SK-N-SH treated with all-trans-retinoic acid at 6 μM for 48 hours (cell line): Measurements from ENCODE around the gene LHX2.

Source experiments
- ARNTL ChIP-seq: fragments of 450-650 bp; formaldehyde crosslinking; IDR thresholded peaks from 2 replicates; pipeline ENCODE4 v1.5.0; 2020; ENCODE audit warnings: low read depth, mild to moderate bottlenecking, moderate library complexity, borderline replicate concordance
- CREB5 ChIP-seq: fragments of 250-450 bp; sonication (Bioruptor Pico); IDR thresholded peaks from 2 replicates; pipeline ENCODE4 v1.5.1; 2020; ENCODE audit warnings: low read depth, mild to moderate bottlenecking, moderate library complexity
- CSDC2 ChIP-seq: fragments of 250-450 bp; sonication (Bioruptor Pico); IDR thresholded peaks from 2 replicates; pipeline ENCODE4 v1.5.0; 2020; ENCODE audit warnings: mild to moderate bottlenecking, moderate library complexity
- CSRNP3 ChIP-seq: fragments of 250-450 bp; sonication (Bioruptor Pico); IDR thresholded peaks from 2 replicates; pipeline ENCODE4 v1.5.1; 2021; ENCODE audit warnings: mild to moderate bottlenecking, moderate library complexity
- OSR1 ChIP-seq: fragments of 250-450 bp; sonication (Bioruptor Pico); IDR thresholded peaks from 2 replicates; pipeline ENCODE4 v1.8.0; 2022; ENCODE audit warnings: moderate library complexity, mild to moderate bottlenecking, inconsistent platforms
- PATZ1 ChIP-seq: fragments of 250-450 bp; sonication (Bioruptor Pico); IDR thresholded peaks from 2 replicates; pipeline ENCODE4 v1.8.0; 2020; ENCODE audit warnings: mild to moderate bottlenecking, moderate library complexity, borderline replicate concordance
- POU6F1 ChIP-seq: fragments of 250-450 bp; sonication (Bioruptor Pico); IDR thresholded peaks from 2 replicates; pipeline ENCODE4 v1.8.0; 2021; ENCODE audit warnings: low read depth, mild to moderate bottlenecking, moderate library complexity, borderline replicate concordance
- PPARA ChIP-seq: fragments of 250-450 bp; sonication (Bioruptor Pico); IDR thresholded peaks from 2 replicates; pipeline ENCODE4 v1.5.0; 2020; ENCODE audit warnings: mild to moderate bottlenecking, borderline replicate concordance
- TCF4 ChIP-seq: fragments of 250-450 bp; sonication (Bioruptor Pico); IDR thresholded peaks from 2 replicates; pipeline ENCODE4 v1.8.0; 2021; ENCODE audit warnings: mild to moderate bottlenecking, moderate library complexity, borderline replicate concordance
- TOX ChIP-seq: fragments of 250-450 bp; sonication (Bioruptor Pico); IDR thresholded peaks from 2 replicates; pipeline ENCODE4 v1.8.0; 2021; ENCODE audit warnings: mild to moderate bottlenecking, moderate library complexity, borderline replicate concordance
- ZFP3 ChIP-seq: fragments of 250-450 bp; sonication (Bioruptor Pico); IDR thresholded peaks from 2 replicates; pipeline ENCODE4 v1.5.0; 2020; ENCODE audit warnings: mild to moderate bottlenecking, moderate library complexity
- ZFP30 ChIP-seq: fragments of 450-650 bp; formaldehyde crosslinking; IDR thresholded peaks from 2 replicates; pipeline ENCODE4 v1.5.0; 2022; ENCODE audit warnings: mild to moderate bottlenecking, moderate library complexity
- ZNF70 ChIP-seq: fragments of 450-650 bp; formaldehyde crosslinking; IDR thresholded peaks from 2 replicates; pipeline ENCODE4 v1.5.0; 2020; ENCODE audit warnings: mild to moderate bottlenecking, moderate library complexity
- ZNF8 ChIP-seq: fragments of 450-650 bp; formaldehyde crosslinking; IDR thresholded peaks from 2 replicates; pipeline ENCODE4 v1.5.0; 2020; ENCODE audit warnings: mild to moderate bottlenecking, moderate library complexity

- TF ChIP-seq CSRNP3 (CRISPR knock-in tag) (no peak), ZFP30 (CRISPR knock-in tag) (no peak), ZFP3 (CRISPR knock-in tag) (no peak), ZNF70 (CRISPR knock-in tag) (no peak), PATZ1 (no peak), ARNTL (no peak), TCF4 (CRISPR knock-in tag) (no peak), OSR1 (CRISPR knock-in tag) (no peak), ZNF8 (no peak), CREB5 (CRISPR knock-in tag) (no peak), POU6F1 (CRISPR knock-in tag) (no peak), PPARA (CRISPR knock-in tag) (no peak), CSDC2 (CRISPR knock-in tag) (no peak), TOX (CRISPR knock-in tag) (no peak)
Observed at GRCh38 chr9:124007565-124008302, 3.8 kb upstream of the LHX2 start.
